ENCODE measurements around the gene RFXANK.

The RFXANK gene

GRCh38 chr19:19159534-19159933 is 32.5 kb upstream of the RFXANK start:
- Histone ChIP-seq H2AFZ (ENCODE audit: low read depth, low read length) (no peak overlapping the region), H3K79me2 (ENCODE audit: insufficient read depth, low read length) (no peaks in the 10 kb centered on the region), H3K9me3 (ENCODE audit: insufficient read depth, low read length, severe bottlenecking) (no peaks in the 10 kb centered on the region), H3K27me3 (ENCODE audit: insufficient read depth, low read length, poor library complexity) (no peaks in the 10 kb centered on the region), H3K4me1 (ENCODE audit: insufficient read depth, low read length) (no peaks in the 10 kb centered on the region), H3K36me3 (ENCODE audit: insufficient read depth, low read length) (peaks cover 14% of the 10 kb centered on the region), H3K9ac (ENCODE audit: low read depth, low read length) (no peak overlapping the region), H3K4me3 (ENCODE audit: low read depth in 1 of 2, low read length in 2 of 2) (no peak overlapping the region), H3K27ac (ENCODE audit: low read length) (no peak overlapping the region), H4K20me1 (ENCODE audit: insufficient read depth, low read length) (no peaks in the 10 kb centered on the region), H3K4me2 (ENCODE audit: insufficient read depth, low read length) (no peak overlapping the region)
- no peak for ATAC-seq (ENCODE audit: insufficient read depth, low read depth)
- DNase-seq, result no peak
- no peak for TF ChIP-seq EZH2 (IDR thresholded peaks at IDR 0.05; ENCODE audit: borderline replicate concordance, low read depth, low read length, severe bottlenecking)
- no peak for TF ChIP-seq CTCF (IDR thresholded peaks at IDR 0.05; ENCODE audit: borderline replicate concordance, extremely low read depth, low read length, poor library complexity, severe bottlenecking)

- Histone ChIP-seq H3K4me3 (ENCODE audit: low read depth in 1 of 2, low read length in 2 of 2) (no peak overlapping the region), H3K9me3 (ENCODE audit: insufficient read depth, low read length, severe bottlenecking) (no peaks in the 10 kb centered on the region), H3K27ac (ENCODE audit: low read length) (no peak overlapping the region; the same call in 1 of the 2 replicates), H3K79me2 (ENCODE audit: insufficient read depth, low read length) (no peaks in the 10 kb centered on the region), H3K27me3 (ENCODE audit: insufficient read depth, low read length, poor library complexity) (no peaks in the 10 kb centered on the region), H3K4me1 (ENCODE audit: insufficient read depth, low read length) (no peaks in the 10 kb centered on the region), H3K4me2 (ENCODE audit: insufficient read depth, low read length) (no peak overlapping the region), H4K20me1 (ENCODE audit: insufficient read depth, low read length) (no peaks in the 10 kb centered on the region), H3K36me3 (ENCODE audit: insufficient read depth, low read length) (peaks cover 14% of the 10 kb centered on the region), H2AFZ (ENCODE audit: low read depth, low read length) (no peak overlapping the region), H3K9ac (ENCODE audit: low read depth, low read length) (no peak overlapping the region)
- no peak; the same call in 2 of the 3 replicates for ATAC-seq (ENCODE audit: insufficient read depth, low read depth)
- TF ChIP-seq CTCF (IDR thresholded peaks at IDR 0.05; ENCODE audit: borderline replicate concordance, extremely low read depth, low read length, poor library complexity, severe bottlenecking) (no peak), EZH2 (IDR thresholded peaks at IDR 0.05; ENCODE audit: borderline replicate concordance, low read depth, low read length, severe bottlenecking) (no peak)
- peak; percentile 24 for DNase-seq
These were observed 31.5 kb upstream of the RFXANK start for GRCh38 chr19:19160461-19161035.

- Histone ChIP-seq H3K4me3 (ENCODE audit: low read depth in 1 of 2, low read length in 2 of 2) (no peak overlapping the region), H3K9ac (ENCODE audit: low read depth, low read length) (no peak overlapping the region), H3K27me3 (ENCODE audit: insufficient read depth, low read length, poor library complexity) (no peaks in the 10 kb centered on the region), H2AFZ (ENCODE audit: low read depth, low read length) (no peak overlapping the region), H3K4me2 (ENCODE audit: insufficient read depth, low read length) (no peak overlapping the region), H4K20me1 (ENCODE audit: insufficient read depth, low read length) (no peaks in the 10 kb centered on the region), H3K79me2 (ENCODE audit: insufficient read depth, low read length) (no peaks in the 10 kb centered on the region), H3K27ac (ENCODE audit: low read length) (no peak overlapping the region), H3K4me1 (ENCODE audit: insufficient read depth, low read length) (no peaks in the 10 kb centered on the region), H3K9me3 (ENCODE audit: insufficient read depth, low read length, severe bottlenecking) (no peaks in the 10 kb centered on the region), H3K36me3 (ENCODE audit: insufficient read depth, low read length) (peaks cover 4% of the 10 kb centered on the region)
- DNase-seq (no peak), ATAC-seq (ENCODE audit: insufficient read depth, low read depth) (no peak)
- TF ChIP-seq EZH2 (IDR thresholded peaks at IDR 0.05; ENCODE audit: borderline replicate concordance, low read depth, low read length, severe bottlenecking) (no peak), CTCF (IDR thresholded peaks at IDR 0.05; ENCODE audit: borderline replicate concordance, extremely low read depth, low read length, poor library complexity, severe bottlenecking) (no peak)
These were observed 29.6 kb upstream of the RFXANK start for GRCh38 chr19:19162495-19162894.
